GM21447 (cell line): ENCODE measurements around the gene FLVCR2.

Source experiments
- ATAC-seq: cut with Tn5 transposase; IDR thresholded peaks from one replicate; pipeline ENCODE4 v1.9.1; 2021; ENCODE audit not compliant: unreplicated experiment

FLVCR2 gene

DNA sequence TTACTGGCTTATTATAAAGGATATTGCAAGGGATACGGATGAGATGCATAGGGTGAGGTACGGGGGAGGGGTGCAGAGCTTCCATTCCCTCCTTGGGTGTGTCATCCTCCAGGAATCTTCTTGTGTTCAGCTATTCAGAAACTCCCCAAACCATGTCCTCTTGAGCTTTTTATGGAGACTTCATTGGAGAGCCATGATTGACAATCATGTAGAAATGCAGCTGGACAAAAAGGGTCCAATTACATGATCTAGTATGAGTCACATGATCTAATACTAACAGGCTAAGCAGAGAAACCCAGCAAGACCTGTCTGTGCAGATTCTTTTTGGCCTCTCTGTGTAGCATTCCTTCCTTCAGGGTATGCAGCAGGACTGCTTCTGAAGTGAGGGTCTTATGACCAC, 23.9 kb upstream of the FLVCR2 start:
- no peak for ATAC-seq

DNA sequence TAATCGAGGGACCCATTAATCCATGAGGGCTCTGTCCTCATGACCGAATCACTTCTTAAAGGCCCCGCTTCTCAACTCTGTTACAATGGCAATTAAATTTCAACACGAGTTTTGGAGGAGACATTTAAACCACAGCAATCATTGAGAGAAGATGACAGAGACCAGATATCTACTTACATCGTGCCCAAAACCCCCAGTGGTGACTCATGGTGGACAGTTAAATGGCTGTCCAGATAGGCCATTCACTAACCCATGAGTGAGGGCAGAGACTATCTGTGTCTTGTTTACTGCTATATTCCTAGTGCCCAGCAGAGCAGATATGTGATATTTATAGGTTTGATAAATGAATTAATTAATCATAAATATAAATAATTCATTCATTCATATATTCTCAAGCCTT, 20.0 kb upstream of the FLVCR2 start:
- ATAC-seq = no peak

DNA sequence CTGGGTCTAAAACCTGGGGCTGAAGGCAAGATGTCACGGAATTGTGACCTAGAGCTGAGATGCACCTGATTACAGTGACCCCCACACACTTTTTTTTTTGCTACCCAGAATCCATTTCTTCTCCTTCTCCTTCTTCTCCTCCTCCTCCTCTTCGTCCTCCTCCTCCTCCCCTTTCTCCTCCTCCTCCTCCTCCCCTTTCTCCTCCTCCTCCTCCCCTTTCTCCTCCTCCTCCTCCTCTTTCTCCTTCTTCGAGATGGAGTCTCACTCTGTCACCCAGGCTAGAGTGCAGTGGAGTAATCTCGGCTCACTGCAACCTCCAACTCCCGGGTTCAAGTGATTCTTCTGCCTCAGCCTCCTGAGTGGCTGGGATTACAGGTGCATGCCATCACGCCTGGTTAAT, 19.4 kb upstream of the FLVCR2 start:
- no peak for ATAC-seq

DNA sequence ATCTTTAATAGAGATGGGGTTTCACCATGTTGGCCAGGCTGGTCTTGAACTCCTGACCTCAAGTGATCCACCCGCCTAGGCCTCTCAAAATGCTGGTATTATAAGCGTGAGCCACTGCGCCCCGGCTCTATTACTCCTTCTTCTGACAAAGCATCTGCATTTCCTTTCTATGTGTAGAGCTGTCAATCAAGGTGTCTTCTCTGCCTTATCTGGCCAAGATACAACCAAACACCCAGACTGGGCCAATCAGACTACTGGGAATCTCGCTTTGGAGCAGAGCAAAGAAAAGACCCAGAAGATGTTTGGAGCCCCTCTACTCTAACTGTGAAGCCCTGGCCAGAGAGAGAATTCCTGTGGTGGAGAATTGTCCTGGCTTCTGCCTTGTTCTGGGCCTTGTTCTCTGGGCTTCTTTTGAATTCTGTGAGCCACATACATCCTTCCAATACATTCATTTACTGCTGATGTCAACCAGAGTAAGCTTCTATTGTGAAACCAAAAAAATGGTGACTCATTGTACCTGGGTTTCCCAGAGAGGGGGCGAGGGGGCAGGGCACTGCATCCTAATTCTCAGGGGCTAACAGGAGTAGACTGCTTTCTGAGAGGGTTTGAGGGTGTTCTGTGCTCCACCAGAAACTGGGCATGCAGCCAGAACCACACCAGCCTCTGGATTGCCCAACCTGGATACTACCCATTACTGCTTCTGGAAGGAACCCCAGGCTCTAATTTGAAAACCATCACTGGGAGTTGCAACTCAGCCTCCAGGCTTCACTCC, 18.8 kb upstream of the FLVCR2 start:
- peak; percentile 62 for ATAC-seq

DNA sequence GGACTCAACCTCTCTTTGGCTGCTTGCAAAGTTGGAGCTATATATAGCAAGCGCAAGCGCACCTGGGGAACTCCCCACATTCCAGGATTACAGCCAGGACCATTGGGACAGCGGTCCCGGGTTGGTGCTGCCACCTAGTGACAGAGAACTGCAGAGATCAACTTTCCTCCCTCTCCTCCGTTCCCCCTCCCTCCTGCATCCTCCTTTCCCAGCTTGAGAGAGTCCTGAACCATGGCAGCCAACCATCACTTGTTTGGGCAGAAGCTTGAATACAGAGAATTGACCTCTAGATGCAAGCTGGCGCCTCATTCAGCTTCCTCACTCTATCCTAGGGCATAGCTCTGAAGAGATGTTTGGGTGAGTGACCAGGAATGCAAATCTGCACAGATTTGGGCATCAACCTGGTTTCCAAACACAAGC, 17.4 kb upstream of the FLVCR2 start:
- ATAC-seq = peak; percentile 53

DNA sequence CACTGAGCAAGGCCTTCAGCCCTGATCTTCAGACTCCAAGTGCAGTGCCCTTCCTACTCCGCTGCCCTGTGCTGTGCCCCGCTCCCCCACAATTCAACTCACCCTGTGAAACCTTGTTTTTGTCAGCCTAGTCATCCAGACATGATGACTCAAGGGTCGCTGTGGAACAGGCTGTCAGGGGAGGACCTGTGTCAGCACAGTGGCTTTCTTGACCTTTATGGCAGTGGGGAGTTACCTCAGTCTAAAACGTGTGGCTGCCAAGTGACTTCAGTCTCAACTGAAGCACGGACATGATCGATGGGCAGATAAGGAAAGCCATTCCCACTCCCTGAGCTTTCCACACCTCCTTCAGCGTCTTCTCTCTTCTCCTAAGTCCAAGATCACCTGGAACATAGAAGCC, 16.3 kb upstream of the FLVCR2 start:
- ATAC-seq = no peak

DNA sequence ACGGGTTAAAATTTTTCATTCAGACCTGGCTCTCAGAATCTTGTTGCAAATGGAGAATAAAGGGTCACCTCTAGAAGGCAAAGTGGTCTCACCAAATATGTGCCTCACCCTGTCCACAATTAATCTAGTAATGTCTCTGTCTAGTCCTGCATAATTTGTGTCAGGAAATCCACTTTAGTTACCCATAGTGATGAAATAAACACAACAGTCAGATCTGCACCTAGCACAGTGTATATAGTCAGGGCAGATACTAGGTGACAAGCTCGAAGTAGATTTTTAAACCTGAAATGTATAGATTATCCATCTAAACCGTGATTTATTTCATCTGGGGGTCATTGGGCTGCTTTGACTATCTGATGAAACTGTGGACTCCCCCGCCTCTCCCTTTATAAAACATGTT, 15.9 kb upstream of the FLVCR2 start:
- ATAC-seq = no peak

DNA sequence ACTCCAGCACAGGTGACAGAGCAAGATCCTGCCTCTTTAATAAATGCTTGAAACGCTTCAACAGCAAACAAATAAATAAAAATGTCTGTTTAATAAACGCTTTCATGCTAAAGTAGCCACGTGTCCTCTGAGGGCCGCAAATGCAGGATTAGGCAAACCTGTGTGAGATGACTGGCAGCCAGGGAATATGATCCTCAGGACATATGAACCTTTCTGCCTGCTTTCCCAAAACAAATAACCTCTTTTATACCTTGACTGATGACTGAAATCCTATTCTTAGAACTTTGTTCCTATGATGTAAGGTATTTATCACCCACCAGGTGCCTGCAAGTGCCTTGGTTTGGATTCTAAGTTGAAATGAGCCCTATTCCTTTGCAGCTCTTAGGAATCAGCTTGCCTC, 14.5 kb upstream of the FLVCR2 start:
- ATAC-seq = no peak

DNA sequence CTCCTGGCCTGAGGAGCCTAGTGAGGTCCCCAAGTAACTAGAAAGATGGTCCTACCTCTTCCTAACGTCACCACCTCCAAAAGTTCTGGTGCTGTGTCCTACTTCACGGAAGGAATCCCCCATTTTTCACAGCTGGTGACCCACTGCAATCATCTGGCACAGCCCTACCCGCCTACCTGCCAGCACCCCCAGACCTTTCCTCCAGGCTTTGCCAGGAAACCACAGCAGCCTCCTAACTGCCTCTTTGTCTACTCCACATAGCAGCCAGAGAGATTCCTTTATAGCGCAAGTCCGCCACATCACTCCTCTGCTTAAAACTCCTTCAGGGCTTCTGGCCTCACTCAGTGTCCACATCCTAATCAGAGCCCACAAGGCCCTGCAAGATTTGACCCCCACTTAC, 13.4 kb upstream of the FLVCR2 start:
- ATAC-seq = no peak

DNA sequence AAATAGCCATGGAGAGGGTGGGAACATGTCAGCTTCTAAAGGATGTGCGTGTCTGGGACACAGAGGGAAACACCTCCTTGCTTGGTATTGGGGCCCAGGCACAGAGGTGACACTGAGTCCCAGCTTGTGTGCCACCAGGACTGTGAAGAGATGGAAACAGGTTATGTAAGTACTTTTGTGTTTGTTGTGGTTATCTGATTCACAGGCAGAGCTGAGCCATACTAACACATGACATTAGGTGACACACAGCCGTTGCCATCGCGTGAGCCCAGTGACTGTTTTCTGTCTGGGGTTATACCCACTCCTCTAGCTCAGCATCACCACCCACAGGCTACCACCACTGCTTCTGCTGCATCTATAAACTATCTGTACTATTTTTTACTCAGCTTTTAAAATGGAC, 12.1 kb upstream of the FLVCR2 start:
- no peak for ATAC-seq

DNA sequence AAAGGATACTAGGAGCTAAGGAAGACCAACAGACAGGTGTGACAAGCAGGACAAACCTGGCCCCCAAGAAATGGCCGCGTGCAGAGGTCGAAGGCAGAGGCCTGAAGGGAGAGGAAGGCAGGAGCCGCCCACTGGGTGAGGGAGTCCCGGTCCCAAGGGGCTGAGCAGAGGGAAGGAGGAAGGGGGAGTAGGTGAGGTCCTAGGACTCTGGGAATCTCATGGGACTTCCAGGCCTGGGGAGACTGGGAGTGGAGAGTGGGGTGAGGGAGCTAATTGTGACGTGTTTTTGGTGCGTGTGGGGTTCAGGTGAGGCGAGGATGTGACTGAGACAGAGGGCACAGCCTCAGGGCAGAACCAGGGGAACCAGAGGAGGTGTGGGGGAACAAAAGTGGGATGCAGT, 11.7 kb upstream of the FLVCR2 start:
- ATAC-seq = no peak

DNA sequence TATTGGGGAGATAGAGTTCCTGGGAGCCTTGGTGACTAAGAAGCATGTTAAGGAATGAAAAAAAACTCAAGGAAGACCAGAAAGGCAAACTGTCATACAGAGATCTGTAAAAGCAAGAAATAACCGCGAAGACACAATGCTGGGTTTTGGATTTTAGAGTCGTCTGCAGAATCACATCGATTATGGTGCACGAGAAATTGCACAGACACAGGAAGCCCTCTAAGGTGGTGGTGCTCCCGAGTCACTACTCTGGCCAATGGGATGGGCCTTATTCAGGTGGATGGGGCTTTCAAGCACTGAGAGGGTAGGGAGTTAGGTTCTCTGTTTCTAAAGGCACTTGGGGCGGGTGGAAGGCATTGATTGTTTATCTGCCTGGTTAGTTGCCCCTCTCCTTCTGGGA, 10.3 kb upstream of the FLVCR2 start:
- no peak for ATAC-seq

DNA sequence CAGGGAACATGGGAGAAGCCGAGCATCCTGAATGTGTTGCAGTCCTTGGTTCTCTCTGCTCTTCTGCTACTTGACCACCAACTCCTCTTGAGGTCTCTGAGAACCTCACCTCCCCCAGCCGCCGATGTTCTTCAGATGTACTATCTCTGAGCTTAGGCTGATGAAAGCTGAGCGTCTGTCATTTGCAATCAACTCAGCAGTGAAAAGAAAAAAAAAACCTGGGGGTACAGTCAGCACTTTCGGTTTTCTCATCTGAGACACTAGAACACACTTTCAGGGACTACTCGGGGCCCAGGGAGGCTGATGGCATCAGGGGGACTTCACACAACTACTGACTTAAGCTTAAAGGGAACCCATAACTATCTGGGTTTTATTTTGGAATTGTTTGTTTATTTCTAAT, 9.6 kb upstream of the FLVCR2 start:
- no peak for ATAC-seq

DNA sequence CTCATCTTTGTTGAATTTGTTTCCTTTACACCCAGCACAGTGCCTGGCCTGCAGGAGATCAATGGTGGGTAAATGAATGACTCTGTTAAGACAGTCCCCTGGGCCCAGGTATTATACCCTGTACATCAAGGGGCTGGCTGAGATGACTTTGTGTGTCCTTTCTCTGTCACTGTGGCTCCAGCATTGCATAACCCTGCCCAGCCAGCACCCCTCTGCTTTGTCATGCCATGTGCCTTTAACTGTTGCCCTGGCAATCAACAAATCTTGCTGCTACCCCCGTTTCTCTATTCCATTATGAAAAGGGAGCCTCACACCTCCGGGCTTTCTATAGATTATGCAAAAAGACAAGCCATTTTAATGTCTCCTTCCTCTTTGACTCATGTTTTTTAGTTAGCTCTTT, 7.6 kb upstream of the FLVCR2 start:
- ATAC-seq = no peak

DNA sequence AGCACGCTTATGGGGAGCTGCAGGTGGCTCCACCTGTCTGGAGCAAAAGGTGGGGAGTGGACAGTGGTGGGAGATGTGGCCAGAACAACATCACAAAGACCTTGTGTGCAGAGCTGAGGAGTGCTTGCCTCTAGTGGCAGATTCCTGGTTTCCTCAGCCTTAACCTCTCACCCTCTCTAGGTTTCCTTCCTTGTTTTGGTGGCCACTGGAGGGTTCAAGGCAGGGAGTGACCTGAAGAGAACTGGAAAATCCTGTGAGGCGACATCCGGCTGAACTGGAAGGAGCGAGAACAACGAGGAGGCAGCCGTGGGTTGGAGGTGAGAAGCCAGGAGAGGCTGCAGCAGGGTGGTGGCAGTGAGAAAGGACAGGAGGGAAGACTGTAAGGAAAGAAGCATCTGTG, 6.3 kb upstream of the FLVCR2 start:
- no peak for ATAC-seq

DNA sequence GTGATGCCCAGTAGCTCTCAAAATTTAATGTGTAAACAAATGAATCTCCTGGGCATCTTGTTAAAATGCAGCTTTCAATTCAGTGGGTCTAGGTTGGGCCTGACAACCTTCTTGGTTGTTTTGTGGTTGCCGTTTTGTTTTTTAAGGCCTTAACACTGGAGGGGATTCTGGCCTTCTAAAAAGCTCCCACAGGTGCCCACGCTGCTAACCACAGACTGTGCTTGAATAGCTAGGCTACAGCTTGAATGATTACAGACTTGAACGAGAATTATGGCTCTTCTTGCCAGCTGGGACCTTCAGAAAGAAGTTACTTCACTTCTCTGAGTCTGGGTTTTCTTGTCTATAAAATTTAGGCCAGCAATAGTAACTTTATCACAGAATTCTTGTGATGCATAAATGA, 1.3 kb upstream of the FLVCR2 start:
- ATAC-seq = no peak

DNA sequence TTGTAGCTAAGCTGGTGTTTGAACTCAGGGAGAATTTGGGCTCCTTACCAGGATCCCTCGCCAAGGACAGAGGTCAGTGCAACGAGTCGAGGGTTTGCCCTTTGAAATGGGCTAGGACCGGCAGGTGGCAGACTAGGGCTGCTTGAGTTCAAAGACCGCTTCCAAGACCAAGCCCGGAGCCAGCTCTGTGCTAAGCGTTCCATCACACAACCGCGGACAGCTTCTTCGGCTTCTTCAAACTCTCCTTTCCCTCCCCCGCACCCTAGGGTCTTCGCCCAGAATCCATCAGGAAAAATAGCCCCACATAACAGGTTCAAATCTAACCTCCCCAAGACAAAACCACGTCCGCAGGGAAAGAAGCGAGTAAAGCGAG, 705 bp upstream of the FLVCR2 start:
- ATAC-seq = peak; percentile 80

DNA sequence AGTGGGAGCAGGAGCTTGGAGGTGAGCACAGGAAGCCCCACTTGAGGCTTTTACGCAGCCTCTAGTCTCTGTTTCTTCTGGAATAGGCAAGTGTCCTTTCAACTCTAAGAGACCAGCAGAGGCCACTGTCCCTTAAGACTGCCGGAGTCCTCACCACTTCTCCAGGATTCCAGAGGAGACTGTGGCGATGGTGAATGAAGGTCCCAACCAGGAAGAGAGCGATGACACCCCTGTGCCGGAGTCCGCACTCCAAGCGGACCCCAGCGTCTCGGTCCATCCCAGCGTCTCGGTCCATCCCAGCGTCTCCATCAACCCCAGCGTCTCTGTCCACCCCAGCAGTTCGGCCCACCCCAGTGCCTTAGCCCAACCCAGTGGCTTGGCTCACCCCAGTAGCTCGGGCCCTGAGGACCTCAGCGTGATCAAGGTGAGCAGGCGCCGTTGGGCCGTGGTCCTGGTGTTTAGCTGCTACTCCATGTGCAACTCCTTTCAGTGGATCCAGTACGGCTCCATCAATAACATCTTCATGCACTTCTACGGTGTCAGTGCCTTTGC, 442 bp downstream of the FLVCR2 start:
- ATAC-seq = peak; percentile 20

DNA sequence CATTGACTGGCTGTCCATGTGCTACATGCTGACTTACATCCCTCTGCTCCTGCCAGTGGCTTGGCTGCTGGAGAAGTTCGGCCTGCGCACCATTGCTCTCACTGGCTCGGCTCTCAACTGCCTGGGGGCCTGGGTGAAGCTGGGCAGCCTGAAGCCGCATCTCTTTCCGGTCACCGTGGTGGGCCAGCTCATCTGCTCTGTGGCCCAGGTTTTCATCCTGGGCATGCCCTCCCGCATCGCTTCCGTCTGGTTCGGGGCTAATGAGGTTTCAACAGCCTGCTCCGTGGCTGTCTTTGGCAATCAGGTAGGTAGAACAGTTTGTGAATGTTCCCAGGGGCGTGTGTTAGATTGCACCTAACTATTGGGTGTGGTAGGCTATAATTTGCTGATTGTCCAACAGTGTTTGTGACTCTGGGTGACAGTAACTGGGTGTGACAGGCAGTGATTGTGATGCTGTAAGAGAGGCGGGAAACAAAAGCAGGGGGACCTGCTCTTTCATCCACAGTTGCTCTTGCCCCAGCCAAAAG, 981 bp downstream of the FLVCR2 start:
- ATAC-seq = no peak

DNA sequence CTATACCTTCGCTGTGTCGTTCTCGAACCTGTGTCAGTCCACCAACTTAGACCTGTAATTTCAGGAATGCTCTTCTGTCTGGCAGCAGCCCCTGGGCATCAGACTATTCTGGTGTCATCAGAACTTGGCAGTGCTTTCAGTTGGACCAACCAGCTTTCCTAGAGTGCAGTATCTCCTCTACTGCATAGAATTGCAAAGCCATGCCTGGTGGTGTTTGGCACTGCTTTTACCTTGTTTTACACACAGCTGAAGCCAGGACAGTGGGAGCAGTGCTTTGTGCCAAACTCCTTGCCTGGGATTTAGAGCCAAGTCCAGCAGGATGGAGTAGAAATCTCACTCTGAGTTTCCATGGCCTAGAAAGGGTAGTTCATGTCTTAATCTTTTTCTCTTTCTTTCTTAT, 1.5 kb downstream of the FLVCR2 start:
- ATAC-seq = no peak

DNA sequence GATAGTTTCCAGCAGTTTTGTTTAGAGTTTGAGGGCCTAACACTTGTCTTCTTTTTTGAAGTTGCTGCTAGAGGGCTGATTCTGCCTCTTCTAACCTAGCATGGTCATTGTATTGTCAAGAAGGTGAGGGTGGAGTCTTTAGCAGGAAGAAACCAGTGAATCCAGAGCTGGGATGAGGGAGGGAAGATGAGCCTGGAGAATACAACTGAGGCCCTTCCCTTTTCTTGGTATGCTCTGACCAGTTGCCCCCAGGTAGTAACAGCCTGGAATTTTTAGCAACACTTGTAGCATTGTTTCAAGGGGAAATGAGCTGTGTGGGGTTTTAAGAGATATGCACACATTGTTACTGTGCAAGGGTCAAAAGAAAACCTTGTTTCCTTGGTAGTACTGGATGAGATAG, 9.0 kb downstream of the FLVCR2 start:
- no peak for ATAC-seq

DNA sequence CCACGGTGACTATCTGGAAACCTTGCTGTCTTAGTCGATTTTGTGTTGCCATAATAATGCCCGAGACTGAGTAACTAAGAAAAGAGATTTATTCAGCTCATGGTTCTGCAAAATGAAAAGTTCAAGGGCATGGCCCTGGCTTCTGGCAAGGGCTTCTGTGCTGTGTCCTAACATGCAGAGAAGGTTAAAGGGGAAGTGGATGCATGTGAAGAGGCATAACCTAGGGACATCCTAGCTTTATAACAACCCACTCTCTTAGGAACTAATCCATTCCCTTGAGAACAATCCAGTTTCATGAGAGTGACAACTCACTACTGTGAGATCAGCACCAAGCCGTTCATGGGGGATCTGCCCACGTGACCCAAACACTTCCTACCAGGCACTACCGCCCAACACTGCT, 11.5 kb downstream of the FLVCR2 start:
- no peak for ATAC-seq
